IMR-90 (cell line): Measurements from ENCODE around the gene PCGF3.

Source experiments
- BHLHE40 ChIP-seq: fragments of 150-350 bp; IDR thresholded peaks from 2 replicates; pipeline ENCODE4 v1.6.1; 2016; ENCODE audit warnings: mild to moderate bottlenecking, low read depth, low read length
- CEBPB ChIP-seq: IDR thresholded peaks from 2 replicates; pipeline ENCODE4 v1.6.1; 2012; ENCODE audit warnings: low read depth, low read length, improper control_type of control experiment
- MAZ ChIP-seq: IDR thresholded peaks from 2 replicates; pipeline ENCODE4 v1.6.1; 2012; ENCODE audit warnings: low read depth, mild to moderate bottlenecking, low read length, improper control_type of control experiment, moderate library complexity, borderline replicate concordance
- POLR2A ChIP-seq: IDR thresholded peaks from 2 replicates; pipeline ENCODE4 v1.6.1; 2012; ENCODE audit warnings: mild to moderate bottlenecking, low read depth, low read length
- RFX5 ChIP-seq: IDR thresholded peaks from 2 replicates; pipeline ENCODE4 v1.8.0; 2012; ENCODE audit warnings: low read depth, mild to moderate bottlenecking, low read length, moderate library complexity
- SMC3 ChIP-seq: fragments of 150-350 bp; IDR thresholded peaks from 2 replicates; pipeline ENCODE4 v1.6.1; 2016; ENCODE audit warnings: low read depth, mild to moderate bottlenecking, antibody characterized with exemption, low read length, moderate library complexity
- TF ChIP-seq, protein P1 (sequence below): conservative IDR thresholded peaks from 2 replicates; pipeline ENCODE4 v1.5.1; 2012; ENCODE audit warnings: mild to moderate bottlenecking, low read depth, low read length, improper control_type of control experiment
- TF ChIP-seq, protein P2 (sequence below): fragments of 150-350 bp; IDR thresholded peaks from 2 replicates; pipeline ENCODE4 v1.6.1; 2016; ENCODE audit warnings: low read depth, mild to moderate bottlenecking, low read length, moderate library complexity, borderline replicate concordance
- TF ChIP-seq, protein P3 (sequence below): fragments of 150-350 bp; IDR thresholded peaks from 2 replicates; pipeline ENCODE4 v1.6.1; 2017; ENCODE audit warnings: mild to moderate bottlenecking, antibody characterized with exemption, low read length, low read depth

DNA sequence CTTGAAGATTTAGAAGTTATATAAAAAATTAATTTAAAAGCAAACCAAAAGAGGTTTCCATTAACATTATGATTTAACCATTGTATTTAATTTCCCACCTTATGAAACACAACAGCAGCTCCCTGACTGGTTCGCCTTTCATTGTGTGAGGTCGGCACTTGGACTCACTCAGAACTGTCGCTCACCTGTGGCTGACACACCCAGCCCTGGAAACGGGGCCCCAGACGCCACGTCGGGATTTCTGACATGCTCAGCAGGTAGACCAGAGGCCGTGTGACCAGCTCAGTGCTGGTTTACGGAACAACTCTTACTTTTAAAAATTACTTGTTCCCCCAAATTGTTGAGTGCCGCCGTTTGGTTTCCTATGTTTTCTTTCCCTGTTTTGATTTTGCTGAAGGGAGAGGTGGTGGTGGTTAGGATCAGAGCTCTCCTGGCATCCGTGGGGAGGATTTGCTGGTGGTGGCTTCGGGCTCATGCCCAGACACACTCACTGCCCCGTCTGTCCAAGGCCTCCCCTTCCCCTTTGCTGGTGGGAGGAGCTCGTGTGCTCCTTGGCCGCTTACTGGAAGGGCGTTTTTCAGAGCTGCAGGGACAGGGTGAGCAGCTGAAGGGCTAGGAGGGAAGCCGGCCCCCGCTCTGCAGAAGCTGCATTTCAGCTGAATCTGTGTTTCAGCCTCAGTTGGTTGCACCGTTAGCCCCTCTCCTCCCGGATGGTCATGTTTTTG lies 61.1 kb downstream of the PCGF3 start:
- TF ChIP-seq CEBPB (no peak), POLR2A (no peak), RFX5 (no peak), MAZ (no peak), SMC3 (no peak), BHLHE40 (no peak)
- TF ChIP-seq, protein P1, sequence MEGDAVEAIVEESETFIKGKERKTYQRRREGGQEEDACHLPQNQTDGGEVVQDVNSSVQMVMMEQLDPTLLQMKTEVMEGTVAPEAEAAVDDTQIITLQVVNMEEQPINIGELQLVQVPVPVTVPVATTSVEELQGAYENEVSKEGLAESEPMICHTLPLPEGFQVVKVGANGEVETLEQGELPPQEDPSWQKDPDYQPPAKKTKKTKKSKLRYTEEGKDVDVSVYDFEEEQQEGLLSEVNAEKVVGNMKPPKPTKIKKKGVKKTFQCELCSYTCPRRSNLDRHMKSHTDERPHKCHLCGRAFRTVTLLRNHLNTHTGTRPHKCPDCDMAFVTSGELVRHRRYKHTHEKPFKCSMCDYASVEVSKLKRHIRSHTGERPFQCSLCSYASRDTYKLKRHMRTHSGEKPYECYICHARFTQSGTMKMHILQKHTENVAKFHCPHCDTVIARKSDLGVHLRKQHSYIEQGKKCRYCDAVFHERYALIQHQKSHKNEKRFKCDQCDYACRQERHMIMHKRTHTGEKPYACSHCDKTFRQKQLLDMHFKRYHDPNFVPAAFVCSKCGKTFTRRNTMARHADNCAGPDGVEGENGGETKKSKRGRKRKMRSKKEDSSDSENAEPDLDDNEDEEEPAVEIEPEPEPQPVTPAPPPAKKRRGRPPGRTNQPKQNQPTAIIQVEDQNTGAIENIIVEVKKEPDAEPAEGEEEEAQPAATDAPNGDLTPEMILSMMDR: no peak
- TF ChIP-seq, protein P2, sequence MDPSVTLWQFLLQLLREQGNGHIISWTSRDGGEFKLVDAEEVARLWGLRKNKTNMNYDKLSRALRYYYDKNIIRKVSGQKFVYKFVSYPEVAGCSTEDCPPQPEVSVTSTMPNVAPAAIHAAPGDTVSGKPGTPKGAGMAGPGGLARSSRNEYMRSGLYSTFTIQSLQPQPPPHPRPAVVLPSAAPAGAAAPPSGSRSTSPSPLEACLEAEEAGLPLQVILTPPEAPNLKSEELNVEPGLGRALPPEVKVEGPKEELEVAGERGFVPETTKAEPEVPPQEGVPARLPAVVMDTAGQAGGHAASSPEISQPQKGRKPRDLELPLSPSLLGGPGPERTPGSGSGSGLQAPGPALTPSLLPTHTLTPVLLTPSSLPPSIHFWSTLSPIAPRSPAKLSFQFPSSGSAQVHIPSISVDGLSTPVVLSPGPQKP: no peak
- TF ChIP-seq, protein P3, sequence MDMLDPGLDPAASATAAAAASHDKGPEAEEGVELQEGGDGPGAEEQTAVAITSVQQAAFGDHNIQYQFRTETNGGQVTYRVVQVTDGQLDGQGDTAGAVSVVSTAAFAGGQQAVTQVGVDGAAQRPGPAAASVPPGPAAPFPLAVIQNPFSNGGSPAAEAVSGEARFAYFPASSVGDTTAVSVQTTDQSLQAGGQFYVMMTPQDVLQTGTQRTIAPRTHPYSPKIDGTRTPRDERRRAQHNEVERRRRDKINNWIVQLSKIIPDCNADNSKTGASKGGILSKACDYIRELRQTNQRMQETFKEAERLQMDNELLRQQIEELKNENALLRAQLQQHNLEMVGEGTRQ: no peak
